T-helper 1 cell treated with Interleukin-12 subunit alpha and Interleukin-12 subunit beta and Interleukin-4 antibody, amounts not matched to agents 30 ng/mL and 1 ng/mL, for 36 hours (primary cell): ENCODE data around the gene NAGK. TPM values are rescaled to one million over a fixed set of nuclear protein-coding genes. Genes with fewer than 3 reads are reported as not detected.
"Not testable (repeated sequence)": the region's sequence is repeated elsewhere in the genome, so short reads cannot be mapped to it uniquely, and the experiment has no call there.

Experiments used
- intact Hi-C: fragments of 100-400 bp; cut with micrococcal nuclease; formaldehyde crosslinking; loops from one replicate; pipeline ENCODE4 v1.15.1; 2024
- total RNA-seq: library from RNA; stranded (reverse); gene quantifications from 2 replicates; pipeline ENCODE4 v1.2.3, GENCODE V29; 2022

Gene NAGK
- total RNA-seq, 1 donor from 2014 or later = 145 TPM

DNA sequence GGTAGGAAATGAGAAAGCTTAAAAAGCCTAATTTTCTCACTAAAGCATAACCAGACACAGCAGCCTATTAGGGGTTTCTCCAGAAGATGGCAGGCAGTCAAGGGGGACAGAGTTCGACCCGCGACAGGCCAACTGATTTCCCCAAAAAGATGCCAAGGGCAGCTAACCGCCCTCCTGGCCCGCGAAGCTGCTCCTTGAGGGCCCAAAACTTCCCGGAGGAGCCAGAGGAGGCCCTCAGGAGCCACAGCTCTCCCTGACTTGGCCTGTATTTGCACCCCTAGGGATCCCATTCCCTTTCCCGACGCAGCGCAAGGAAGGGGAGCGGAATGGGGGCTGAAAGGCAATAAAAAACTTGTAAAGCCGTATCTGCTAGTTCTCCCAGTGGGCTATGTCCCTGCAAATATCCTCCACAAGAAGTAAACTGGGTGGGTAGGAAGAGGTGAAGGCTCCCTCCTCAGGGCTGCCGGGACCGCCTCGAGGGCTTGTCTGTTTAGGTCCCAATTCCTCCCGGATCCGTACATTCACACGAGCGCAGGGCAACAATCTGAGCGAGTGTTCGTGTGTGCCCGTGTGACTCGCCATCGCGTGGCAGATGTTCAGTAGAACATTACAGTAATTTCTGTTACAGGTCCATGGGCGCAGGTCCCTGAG is 756 bp upstream of the NAGK start:
- intact Hi-C loops = loop anchor here (1.0 to 2.0 kb wide), 12 partner anchors 18 to 818 kb away; partner anchors contain the start of genes MCEE, MPHOSPH10, PAIP2B and SNRPG

DNA sequence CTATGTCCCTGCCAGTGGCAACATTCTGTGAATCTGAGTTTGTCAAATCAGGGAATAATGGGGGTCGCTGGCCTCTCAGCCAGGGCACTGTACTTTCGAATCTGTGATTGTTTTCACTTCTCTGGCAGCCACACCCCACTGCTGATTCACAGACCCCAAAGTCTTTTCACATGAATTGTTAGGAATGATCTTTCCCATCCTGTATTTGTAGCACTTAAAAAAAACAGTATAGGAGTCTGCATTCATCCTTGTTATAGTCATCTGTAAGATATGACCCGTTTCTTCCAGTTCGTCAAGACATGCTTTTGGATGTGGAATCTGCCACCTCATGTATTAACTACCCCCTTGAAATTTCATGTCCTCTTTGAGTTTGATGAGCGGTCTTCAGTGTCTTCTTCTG is 928 bp downstream of the NAGK start:
- intact Hi-C loops = loop anchor here (2.0 kb wide), 1 partner anchor 85 kb away; no protein-coding TSS in a partner anchor

DNA sequence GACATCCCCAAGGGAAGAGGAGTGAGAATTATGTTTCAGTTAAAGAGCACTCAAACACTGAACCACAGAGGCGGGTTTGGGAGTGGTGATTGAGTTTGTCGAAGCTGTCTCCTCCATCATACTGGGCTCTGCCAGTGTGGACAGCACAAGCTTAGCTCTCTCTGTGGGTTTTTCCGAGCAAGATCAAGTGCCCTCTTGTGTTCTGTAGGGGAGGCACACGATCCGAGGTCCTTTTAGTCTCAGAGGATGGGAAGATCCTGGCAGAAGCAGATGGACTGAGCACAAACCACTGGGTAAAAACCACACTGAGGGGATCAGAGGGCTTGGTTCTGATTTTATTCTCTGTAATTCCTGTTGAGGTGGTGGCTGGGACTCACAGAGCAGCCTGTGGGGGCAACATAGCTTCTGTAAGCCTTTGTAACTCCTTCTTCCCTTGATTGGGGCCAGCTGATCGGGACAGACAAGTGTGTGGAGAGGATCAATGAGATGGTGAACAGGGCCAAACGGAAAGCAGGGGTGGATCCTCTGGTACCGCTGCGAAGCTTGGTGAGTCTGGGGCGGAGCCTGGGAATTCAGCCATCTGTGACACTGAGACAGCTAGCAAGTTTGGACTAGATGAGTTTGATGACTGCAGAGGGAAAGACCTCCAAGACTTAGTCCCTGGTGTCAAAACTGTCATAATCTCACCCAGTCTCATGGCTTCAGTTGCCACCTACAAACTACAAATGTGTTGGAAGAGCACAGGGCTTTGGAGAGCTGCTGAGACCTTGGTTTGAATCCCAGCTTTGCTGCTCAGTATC is 2.0 kb downstream of the NAGK start:
- intact Hi-C loops = loop anchor here (1.0 kb wide), 1 partner anchor 13 kb away; no protein-coding TSS in a partner anchor

DNA sequence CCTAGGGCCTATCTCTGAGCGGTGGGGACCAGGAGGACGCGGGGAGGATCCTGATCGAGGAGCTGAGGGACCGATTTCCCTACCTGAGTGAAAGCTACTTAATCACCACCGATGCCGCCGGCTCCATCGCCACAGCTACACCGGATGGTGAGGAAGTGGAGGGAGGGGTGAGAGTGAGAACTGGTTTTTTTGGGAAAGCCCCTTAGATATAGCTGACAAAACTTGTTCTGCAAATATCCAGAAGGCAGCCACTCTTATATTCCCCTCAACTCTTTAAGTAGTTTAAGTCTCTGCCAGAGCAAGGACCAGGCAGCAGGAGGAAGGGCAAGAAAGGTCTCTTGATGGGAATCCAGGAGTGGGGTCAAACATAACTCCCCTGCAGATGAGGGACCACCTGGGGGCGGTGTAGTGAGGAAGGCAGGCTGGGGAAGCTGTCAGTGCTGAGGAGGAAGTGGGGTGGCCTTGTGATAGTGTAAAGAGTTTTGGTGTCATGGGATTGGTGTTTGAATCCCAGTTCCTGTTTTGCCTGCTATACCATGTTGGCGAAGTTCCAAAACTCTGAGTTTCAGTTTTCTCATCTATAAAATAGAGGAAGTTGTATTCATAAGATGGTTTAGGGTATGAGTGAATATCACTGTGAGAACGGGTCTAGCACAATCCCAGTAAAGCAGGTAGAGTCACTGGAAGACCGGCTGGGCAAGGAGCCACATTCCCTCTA is 3.4 kb downstream of the NAGK start:
- intact Hi-C loops = loop anchor here (1.0 kb wide), 1 partner anchor 11 kb away; no protein-coding TSS in a partner anchor

DNA sequence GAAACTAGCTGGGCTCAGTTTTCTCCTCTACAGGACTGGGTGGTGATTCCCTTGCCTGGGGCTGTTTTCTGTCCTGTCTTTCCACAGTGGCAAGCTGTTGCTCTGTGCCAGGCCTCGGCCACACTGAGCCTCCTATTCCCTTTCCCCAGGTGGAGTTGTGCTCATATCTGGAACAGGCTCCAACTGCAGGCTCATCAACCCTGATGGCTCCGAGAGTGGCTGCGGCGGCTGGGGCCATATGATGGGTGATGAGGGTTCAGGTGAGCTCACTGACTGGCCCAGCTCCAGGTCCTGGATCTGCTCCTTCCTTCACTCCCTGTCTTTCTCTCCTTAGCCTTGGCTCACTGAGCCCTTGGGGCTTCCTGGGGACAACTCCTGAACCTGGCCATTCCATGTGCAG is 4.0 kb downstream of the NAGK start:
- intact Hi-C loops = no loop called here

DNA sequence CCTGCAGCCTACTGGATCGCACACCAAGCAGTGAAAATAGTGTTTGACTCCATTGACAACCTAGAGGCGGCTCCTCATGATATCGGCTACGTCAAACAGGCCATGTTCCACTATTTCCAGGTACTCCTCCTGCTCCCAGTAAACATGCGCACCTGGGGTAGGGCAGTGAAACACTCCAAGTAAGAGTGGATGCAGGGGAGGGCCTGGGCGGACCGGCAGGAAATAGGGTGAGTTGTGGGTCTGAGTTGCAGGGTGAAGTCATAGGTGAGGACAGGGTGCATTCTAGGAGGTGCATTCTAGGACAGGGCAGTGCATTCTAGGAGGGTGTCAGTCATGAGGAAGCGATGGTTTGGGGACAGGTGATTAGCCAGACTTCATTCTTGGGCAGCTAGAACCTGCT is 5.0 kb downstream of the NAGK start:
- intact Hi-C loops = no loop called here

DNA sequence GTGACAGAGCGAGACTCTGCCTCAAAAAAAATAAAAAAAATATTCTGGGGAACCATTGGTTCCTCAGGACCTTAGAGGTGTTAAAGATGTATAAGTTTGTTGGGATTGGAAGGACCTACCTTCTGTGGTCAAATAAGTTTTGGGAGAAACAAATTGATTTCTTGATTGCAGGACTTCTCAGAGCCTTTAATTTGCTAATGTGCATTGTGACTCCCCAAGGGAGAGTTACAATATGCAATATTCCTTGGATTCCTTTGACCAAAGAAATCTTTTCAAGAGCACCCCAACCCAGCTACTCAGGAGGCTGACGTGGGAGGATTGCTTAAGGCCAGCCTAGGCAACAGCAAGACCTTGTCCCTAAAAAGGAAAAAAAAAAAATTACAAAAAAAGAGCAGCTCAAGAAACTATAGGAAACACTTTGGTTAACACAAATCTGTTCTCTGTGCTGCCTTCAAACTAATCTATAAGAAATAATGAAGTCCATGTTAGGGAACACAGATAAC is 6.5 kb downstream of the NAGK start:
- intact Hi-C loops = no loop called here

DNA sequence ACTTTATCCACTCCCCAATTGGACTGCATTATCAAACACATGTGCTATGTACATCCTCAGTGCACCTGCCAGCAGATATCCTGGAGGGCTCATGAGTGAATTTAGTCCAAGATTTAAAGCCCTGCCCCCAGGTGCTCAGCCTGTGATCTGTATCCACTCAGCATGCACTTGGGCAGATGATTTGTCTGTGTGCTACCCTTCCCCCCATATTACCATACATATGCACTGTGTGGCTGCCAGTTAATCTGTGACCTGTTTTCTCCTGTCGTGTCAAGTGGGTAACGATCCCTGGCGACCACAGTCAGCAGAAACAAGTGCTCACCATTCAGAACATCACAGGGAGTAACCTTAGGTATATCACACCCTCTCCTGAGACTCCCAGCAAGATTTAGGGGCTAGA is 10.2 kb downstream of the NAGK start:
- intact Hi-C loops = no loop called here

DNA sequence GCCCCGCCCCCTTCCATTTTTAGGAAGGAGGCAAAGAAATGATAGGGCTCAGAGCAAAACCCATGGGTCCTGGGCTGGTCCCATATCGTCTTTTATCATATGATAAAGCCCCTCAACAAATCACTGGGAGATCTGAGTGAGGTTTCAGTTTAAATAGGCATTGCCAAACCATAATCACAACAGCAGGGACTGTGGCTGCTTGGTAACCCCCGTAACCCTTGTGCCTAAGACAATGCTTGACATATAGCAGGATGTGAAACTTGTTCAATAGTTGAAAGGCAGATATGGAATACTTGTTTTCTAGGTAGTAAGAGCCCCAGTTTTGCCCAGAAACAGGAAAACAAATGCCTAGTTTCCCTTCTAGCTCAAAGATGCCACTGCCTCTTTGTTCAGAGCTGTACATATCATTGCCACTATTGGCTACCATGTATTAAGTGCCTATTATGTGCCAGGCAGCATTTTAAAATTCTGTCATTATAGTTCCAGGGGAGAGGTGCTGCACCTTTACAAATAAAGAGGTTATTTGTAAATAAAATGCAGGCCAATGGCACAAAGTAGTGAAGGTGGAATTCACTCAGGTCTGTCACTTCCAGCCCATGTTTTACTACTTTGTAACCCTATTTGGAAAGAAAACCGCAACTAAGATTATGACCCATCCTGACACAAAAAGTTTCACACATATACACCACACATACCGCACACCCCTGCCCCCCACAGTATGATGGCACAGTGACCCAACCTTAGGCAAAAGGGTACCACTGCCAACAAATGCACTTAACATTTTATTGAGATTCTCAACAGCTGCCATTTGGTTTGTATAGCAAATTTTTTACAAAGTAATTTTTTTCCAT is 14.2 kb downstream of the NAGK start:
- intact Hi-C loops = loop anchor here (1.0 kb wide), 1 partner anchor 11 kb away; no protein-coding TSS in a partner anchor

DNA sequence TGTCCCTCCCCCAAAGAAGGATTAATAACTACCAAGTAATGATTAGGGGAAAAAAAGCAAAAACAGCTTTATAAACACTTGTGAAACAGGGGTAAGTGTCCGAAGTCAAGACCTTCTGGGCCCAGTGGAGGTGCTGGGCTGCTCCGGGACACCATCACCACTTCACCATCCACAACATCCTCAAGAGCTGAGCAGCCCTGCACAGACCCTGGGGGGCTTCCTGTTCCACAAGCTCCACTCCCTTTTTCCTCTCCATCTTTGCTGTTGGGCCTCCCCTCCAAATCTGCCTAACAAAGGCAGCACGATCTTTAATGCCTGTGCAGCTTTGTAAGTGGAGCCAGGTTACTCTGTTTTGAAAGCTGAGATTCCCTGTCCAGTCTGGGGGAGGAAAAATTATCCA is 14.8 kb downstream of the NAGK start:
- intact Hi-C loops = loop anchor here (1.0 kb wide), 1 partner anchor 12 kb away; no protein-coding TSS in a partner anchor

DNA sequence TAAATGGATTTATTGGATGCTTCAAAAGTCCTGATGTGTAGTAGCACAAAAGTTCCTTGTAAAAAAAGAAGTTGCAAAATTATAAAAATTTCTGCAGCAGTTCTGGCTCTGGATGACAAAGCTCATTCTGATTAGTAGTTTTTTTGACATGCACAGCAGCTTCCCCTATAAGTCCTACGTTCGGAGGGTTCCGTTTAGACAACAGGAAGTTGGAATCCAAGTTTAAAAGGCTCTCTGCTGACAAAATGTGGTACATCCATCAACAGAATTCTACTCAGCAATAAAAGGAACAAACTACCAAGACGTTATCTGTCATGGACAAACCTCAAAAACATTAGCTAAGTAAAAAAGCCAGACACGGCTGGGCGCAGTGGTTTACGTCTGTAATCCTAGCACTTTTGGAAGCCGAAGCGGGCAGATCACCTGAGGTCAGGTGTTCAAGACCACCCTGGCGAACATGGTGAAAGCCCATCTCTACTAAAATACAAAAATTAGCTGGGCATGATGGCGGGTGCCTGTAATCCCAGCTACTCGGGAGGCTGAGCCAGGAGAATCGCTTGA is 15.4 kb downstream of the NAGK start:
- intact Hi-C loops = loop anchor here (1.0 kb wide), 1 partner anchor 13 kb away; no protein-coding TSS in a partner anchor

DNA sequence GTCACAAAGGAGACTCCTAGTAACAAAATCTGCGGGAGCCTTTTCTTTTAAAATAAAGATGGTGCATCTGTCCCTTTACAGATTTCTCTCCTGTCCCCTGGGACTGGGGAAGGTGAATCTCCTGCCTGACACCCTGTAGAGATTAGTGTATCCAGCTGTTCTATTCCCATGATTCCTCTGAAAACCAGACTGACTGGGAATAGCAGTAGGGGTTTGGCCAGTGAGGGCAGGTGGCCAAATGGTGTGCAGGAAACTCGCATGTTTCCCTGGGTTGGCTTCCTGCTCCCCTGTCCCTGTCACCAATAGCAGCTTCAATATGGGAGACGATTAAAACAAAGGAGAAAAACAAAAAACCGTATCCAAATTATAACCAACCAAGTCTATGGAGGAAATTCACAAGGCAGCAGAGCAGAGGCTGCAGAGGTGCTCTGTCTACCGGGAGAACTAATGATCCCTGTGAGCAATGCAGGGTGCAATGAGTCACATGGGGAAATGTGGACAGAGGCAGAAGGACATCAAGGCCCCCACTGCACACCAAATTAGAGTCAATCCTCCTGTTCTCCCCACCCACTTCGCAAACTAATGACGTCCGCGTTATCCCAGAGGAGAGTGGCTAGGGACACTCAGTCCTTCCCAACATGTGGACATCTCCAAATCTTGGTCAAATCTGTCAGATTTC is 17.0 kb downstream of the NAGK start:
- intact Hi-C loops = not testable (repeated sequence)

DNA sequence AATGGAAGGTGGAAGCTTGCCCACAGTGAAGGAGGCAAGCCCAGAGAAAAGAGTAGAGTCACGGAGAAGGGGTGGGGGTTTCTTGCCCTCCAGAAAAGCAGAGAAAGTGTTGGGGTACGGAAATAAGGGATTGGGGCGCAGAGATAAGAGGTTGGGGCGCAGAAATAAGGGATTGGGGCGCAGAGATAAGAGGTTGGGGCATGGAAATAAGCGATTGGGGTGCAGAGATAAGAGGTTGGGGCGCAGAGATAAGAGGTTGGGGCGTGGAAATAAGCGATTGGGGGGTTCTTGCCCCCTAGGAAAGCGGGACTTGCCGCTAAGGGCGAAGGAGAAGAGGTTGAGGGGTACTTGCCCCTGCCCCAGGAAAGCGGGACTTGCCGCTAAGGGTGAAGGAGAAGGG is 21.0 kb downstream of the NAGK start:
- intact Hi-C loops = not testable (repeated sequence)

DNA sequence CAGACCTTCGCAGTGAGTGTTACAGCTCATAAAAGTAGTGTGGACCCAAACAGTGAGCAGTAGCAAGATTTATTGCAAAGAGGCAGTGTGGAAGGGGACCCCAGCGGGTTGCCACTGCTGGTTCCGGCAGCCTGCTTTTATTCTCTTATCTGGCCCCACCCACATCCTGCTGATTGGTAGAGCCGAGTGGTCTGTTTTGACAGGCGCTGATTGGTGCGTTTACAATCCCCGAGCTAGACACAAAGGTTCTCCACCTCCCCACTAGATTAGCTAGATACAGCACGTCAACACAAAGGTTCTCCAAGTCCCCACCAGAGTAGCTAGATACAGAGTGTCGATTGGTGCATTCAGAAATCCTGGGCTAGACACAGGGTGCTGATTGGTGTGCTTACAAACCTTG is 23.4 kb downstream of the NAGK start:
- intact Hi-C loops = not testable (repeated sequence)

DNA sequence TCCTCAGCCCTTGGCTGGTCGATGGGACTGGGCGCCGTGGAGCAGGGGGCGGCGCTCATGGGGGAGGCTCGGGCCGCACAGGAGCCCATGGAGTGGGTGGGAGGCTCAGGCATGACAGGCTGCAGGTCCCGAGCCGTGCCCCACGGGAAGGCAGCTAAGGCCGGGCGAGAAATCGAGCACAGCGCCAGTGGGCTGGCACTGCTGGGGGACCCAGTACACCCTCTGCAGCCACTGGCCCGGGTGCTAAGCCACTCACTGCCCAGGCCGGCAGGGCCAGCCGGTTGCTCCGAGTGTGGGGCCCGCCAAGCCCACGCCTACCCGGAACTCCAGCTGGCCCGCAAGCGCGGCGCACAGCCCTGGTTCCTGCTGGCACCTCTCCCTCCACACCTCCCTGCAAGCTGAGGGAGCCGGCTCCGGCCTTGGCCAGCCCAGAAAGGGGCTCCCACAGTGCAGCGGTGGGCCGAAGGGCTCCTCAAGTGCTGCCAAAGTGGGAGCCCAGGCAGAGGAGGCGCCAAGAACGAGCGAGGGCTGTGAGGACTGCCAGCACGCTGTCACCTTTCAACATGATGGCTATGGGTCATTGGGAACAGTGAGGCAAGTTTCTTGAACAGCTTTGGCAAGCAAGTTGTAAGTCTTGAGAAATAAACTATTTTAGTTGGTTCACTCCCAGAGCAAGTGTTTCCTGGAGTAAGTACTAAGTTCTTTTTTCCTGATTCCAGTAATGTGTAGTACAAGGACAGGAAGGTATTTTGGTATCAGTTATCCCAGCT is 24.2 kb downstream of the NAGK start:
- intact Hi-C loops = not testable (repeated sequence)

DNA sequence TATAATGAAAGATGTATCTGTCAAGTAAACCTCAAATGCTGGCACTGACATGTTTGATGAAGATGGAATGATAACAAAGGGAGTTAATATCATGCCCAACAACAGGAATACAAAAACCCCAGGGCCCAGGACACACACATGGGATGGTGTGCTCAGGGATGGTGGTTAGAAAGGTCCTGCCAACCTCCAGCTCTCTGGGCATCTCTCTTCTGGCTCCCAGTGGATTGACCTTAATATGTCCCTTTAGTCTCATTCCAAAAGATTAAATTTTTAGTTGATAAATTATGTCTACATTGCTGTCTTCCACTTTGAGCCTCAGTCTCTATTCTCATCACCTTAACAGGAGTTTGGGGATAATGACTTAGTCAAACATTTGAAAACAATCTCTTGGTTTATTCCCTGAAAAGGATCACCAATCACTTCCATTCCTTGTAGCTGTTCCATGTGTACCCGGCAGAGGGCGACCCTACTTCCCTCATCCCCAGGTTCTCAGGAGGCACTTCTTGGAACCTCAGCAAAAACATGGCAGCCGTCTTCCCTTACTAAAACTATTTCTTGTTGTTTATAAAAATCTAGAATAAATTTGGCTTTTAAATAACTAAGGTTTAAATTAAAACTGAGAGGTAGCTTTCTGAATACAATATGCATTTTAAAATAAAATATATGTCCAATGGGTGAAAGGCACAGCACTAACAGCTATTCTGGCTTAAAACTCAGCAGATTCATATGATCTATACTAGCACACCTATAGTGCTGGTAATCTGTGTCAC is 31.9 kb downstream of the NAGK start:
- intact Hi-C loops = loop anchor here (1.0 kb wide), 2 partner anchors 30 to 77 kb away; partner anchors contain the start of genes MCEE and MPHOSPH10

DNA sequence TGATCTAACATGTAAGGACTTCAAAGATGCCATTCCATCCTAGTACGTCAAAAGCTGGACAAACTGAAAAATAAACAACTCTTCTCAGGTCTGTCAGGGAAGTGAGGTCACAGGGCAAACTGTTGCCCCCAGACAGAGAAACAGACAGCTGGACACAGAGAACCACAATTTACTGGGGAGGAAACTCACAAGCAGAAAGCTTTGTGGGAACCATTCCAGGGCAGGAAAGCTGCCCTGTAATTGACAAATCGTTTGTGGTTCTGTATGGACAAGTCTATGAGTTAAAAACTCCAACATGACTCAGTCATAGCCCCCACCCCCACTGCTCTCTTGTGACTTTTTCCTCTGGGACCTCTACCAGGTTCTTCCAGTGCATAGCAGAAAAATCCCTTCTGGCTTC is 33.2 kb downstream of the NAGK start:
- intact Hi-C loops = no loop called here
